Fibroblast of the aortic adventitia (primary cell): ENCODE measurements around the gene MTMR2. TPM values are rescaled to one million over a fixed set of nuclear protein-coding genes. Genes with fewer than 3 reads are reported as not detected.

Source experiments
- DNase-seq: peaks from one replicate; pipeline ENCODE4 v3.0.0-alpha.2; 2010; ENCODE audit warnings: low read depth
- H3K4me3 ChIP-seq: 2 replicates; pipeline ENCODE4 v1.5.1; 2011; ENCODE audit warnings: low read depth, mild to moderate bottlenecking, control low read depth, low read length, moderate library complexity
- CTCF ChIP-seq: IDR thresholded peaks from 2 replicates; pipeline ENCODE4 v1.5.1; 2011; ENCODE audit warnings: mild to moderate bottlenecking, low read length, control low read depth, inconsistent platforms; ENCODE audit not compliant: insufficient read depth
- total RNA-seq: library from RNA; depleted of rRNA; stranded (reverse); fragments of >200 nt; gene quantifications from 2 replicates; pipeline ENCODE4 v1.2.3, GENCODE V29; 2012; ENCODE audit warnings: low replicate concordance

MTMR2 gene
- total RNA-seq, 1 donor, result 31.9 TPM

- no peak for DNase-seq
- no peak overlapping the region for H3K4me3 ChIP-seq
- TF ChIP-seq CTCF, result no peak
Measured at GRCh38 chr11:95944623-95945022, 20.7 kb upstream of the MTMR2 start.

- no peak for TF ChIP-seq CTCF
- no peak for DNase-seq
- H3K4me3 ChIP-seq, result no peak overlapping the region
Measured at GRCh38 chr11:95943546-95943945, 19.6 kb upstream of the MTMR2 start.

- no peak for TF ChIP-seq CTCF
- no peak for DNase-seq
- H3K4me3 ChIP-seq, result no peak overlapping the region
Measured at GRCh38 chr11:95939091-95939490, 15.2 kb upstream of the MTMR2 start.

- no peak for DNase-seq
- no peak for TF ChIP-seq CTCF
- no peak overlapping the region for H3K4me3 ChIP-seq
Measured at GRCh38 chr11:95937358-95937757, 13.5 kb upstream of the MTMR2 start.

- H3K4me3 ChIP-seq, result no peak overlapping the region
- no peak for TF ChIP-seq CTCF
- no peak for DNase-seq
Measured at GRCh38 chr11:95933594-95933993, 9.7 kb upstream of the MTMR2 start.

- DNase-seq, result no peak
- no peak overlapping the region for H3K4me3 ChIP-seq
- no peak for TF ChIP-seq CTCF
Measured at GRCh38 chr11:95931916-95932315, 8.0 kb upstream of the MTMR2 start.

GRCh38 chr11:95930948-95931347 lies 7.0 kb upstream of the MTMR2 start:
- no peak for DNase-seq
- TF ChIP-seq CTCF, result no peak
- no peak overlapping the region for H3K4me3 ChIP-seq
